Mesendoderm (in vitro differentiated cells): ENCODE results near the gene CDK13.
A peak's percentile ranks its signal among the peaks of the same experiment; 100 is the strongest.

Experiments
- DNase-seq: peaks from one replicate; pipeline ENCODE4 v3.0.0; 2013
- H2AK5ac ChIP-seq: 2 replicates; pipeline ENCODE4 v1.6.1; 2013; ENCODE audit warnings: low read length, inconsistent platforms
- H2BK120ac ChIP-seq: 2 replicates; pipeline ENCODE4 v1.6.1; 2013; ENCODE audit warnings: low read depth, mild to moderate bottlenecking, low read length, moderate library complexity, mixed read lengths
- H2BK15ac ChIP-seq: replicated peaks from 2 replicates; pipeline ENCODE4 v1.6.1; 2013; ENCODE audit warnings: low read depth, mild to moderate bottlenecking, moderate library complexity
- H2BK5ac ChIP-seq: 2 replicates; pipeline ENCODE4 v1.6.1; 2013; ENCODE audit warnings: low read length, inconsistent platforms
- H3K18ac ChIP-seq: 2 replicates; pipeline ENCODE4 v1.6.1; 2013; ENCODE audit warnings: mild to moderate bottlenecking, low read length, mixed read lengths
- H3K23ac ChIP-seq: one replicate; pipeline ENCODE4 v1.6.1; 2013; ENCODE audit warnings: low read length
- H3K27ac ChIP-seq: 2 replicates; pipeline ENCODE4 v1.5.1; 2013; ENCODE audit warnings: low read depth, mild to moderate bottlenecking, inconsistent platforms, low read length, moderate library complexity
- H3K27me3 ChIP-seq: 2 replicates; pipeline ENCODE4 v1.6.1; 2013; ENCODE audit warnings: low read length, control low read depth, mild to moderate bottlenecking, inconsistent platforms; ENCODE audit not compliant: insufficient read depth, poor library complexity
- H3K36me3 ChIP-seq: 2 replicates; pipeline ENCODE4 v1.6.1; 2013; ENCODE audit warnings: low read length, inconsistent platforms; ENCODE audit not compliant: control insufficient read depth, insufficient read depth
- H3K4ac ChIP-seq: one replicate; pipeline ENCODE4 v1.6.1; 2013; ENCODE audit warnings: low read depth, mild to moderate bottlenecking, low read length, moderate library complexity
- H3K4me1 ChIP-seq: 2 replicates; pipeline ENCODE4 v1.6.1; 2013; ENCODE audit warnings: low read depth, low read length, inconsistent platforms; ENCODE audit not compliant: control insufficient read depth
- H3K4me2 ChIP-seq: 2 replicates; pipeline ENCODE4 v1.6.1; 2013; ENCODE audit warnings: low read length
- H3K4me3 ChIP-seq: 2 replicates; pipeline ENCODE4 v1.5.1; 2013; ENCODE audit warnings: mild to moderate bottlenecking, low read length
- H3K56ac ChIP-seq: one replicate; pipeline ENCODE4 v1.6.1; 2013; ENCODE audit warnings: low read length
- H3K79me1 ChIP-seq: 2 replicates; pipeline ENCODE4 v1.6.1; 2013; ENCODE audit warnings: low read length, inconsistent platforms
- H3K79me2 ChIP-seq: 2 replicates; pipeline ENCODE4 v1.6.1; 2013; ENCODE audit warnings: mild to moderate bottlenecking, low read length; ENCODE audit not compliant: control insufficient read depth, insufficient read depth
- H3K9ac ChIP-seq: 2 replicates; pipeline ENCODE4 v1.6.1; 2013; ENCODE audit warnings: low read length, inconsistent platforms
- H4K5ac ChIP-seq: one replicate; pipeline ENCODE4 v1.6.1; 2013; ENCODE audit warnings: low read length
- H4K8ac ChIP-seq: one replicate; pipeline ENCODE4 v1.6.1; 2013; ENCODE audit warnings: low read depth, mild to moderate bottlenecking, control low read depth, low read length, moderate library complexity
- WGBS: extraction: QIAGEN DNeasy Blood & Tissue Kit; methylation state at CpG from one replicate; pipeline ENCODE4 v1.1.7; 2013; ENCODE audit warnings: low lambda C conversion rate, missing lambda C conversion rate; ENCODE audit not compliant: insufficient coverage; ENCODE audit errors: extremely low coverage; 5-methylcytosine and 5-hydroxymethylcytosine counted together

The CDK13 gene

DNA sequence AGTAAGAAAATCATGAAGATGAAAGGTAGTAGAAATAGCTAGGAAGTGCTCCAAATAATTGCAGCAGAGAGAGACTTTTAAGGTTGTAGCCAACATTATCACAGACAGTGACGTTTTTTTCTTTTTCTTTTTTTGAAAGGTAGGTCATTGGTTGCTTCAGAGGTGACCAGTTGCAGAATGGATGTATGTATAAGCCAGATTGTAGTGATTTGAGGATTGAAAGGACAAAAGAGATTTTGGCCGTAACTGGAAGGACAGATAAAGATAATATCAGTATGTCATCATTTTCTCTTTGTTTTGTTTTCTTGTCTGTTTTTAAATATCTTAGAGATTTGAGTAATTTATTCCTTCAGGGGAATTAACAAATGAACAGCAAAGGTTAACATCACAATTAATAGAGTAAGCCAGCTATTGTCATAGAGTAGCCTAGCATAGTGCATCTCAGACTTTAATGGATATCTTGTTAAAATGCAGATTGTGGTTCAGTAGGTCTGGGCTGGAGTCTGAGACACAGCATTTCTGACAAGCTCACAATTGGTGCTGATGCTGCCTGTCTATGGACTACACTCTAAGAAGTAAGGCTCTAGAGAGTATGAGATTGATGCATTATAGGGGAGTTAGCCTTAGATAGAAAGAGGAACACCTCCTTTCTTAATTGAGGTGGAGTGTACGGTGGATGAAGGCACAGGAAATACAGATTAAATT is 28.3 kb downstream of the CDK13 start:
- Histone ChIP-seq H2BK120ac (no peak overlapping the region), H3K79me1 (peaks cover 12% of the 10 kb centered on the region), H3K79me2 (peaks cover 46% of the 10 kb centered on the region), H3K4ac (no peak overlapping the region), H3K4me2 (no peak overlapping the region), H3K27me3 (no peaks in the 10 kb centered on the region), H3K4me3 (no peak overlapping the region), H3K27ac (no peak overlapping the region), H2AK5ac (no peak overlapping the region), H3K18ac (no peak overlapping the region), H3K36me3 (no peaks in the 10 kb centered on the region), H2BK15ac (no peak overlapping the region), H3K4me1 (peaks cover 4% of the 10 kb centered on the region), H3K9ac (no peak overlapping the region), H3K56ac (no peak overlapping the region), H4K5ac (no peak overlapping the region), H3K23ac (no peak overlapping the region), H2BK5ac (no peak overlapping the region), H4K8ac (no peak overlapping the region)
- no CpG with 5 or more reads among the region's 3 CpGs for WGBS
- no peak for DNase-seq

DNA sequence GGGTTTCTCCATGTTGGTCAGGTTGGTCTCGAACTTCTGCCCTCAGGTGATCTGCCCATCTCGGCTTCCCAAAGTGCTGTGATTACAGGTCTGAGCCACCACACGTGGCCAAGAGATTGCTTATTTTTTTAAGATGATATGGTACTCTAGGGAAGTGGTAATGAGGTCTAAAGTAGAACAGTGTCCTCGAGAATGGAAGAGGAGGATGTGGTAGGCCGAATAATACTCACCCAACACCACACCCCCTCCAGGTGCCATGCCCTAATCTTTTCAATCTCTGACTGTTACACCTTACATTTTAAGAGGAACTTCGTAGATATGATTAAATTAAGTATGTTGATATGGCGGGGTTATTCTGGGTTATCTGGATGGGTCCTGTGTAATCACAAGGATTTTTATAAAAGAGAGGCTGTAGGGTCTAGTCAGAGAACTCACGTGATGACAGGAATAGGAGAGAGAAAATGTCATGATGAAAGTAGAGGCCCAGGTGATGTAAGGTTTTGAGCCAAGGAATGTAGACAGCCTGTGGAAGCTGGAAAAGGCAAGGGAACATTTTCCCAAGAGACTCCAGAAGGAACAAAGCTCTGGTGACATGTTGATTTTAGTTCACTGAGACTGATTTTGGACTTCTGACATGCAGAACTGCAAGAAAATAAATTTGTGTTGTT is 29.5 kb downstream of the CDK13 start:
- Histone ChIP-seq H2BK5ac (no peak overlapping the region), H2BK15ac (no peak overlapping the region), H3K18ac (no peak overlapping the region), H4K5ac (no peak overlapping the region), H3K4ac (no peak overlapping the region), H3K27ac (no peak overlapping the region), H4K8ac (no peak overlapping the region), H3K36me3 (no peaks in the 10 kb centered on the region), H3K56ac (no peak overlapping the region), H3K79me2 (peaks cover 47% of the 10 kb centered on the region), H3K4me3 (no peak overlapping the region), H3K27me3 (no peaks in the 10 kb centered on the region), H3K4me2 (no peak overlapping the region), H3K23ac (no peak overlapping the region), H2BK120ac (no peak overlapping the region), H3K9ac (no peak overlapping the region), H3K79me1 (peaks cover 15% of the 10 kb centered on the region), H3K4me1 (peaks cover 4% of the 10 kb centered on the region), H2AK5ac (no peak overlapping the region)
- DNase-seq = peak; percentile 51
- no CpG with 5 or more reads among the region's 8 CpGs for WGBS

DNA sequence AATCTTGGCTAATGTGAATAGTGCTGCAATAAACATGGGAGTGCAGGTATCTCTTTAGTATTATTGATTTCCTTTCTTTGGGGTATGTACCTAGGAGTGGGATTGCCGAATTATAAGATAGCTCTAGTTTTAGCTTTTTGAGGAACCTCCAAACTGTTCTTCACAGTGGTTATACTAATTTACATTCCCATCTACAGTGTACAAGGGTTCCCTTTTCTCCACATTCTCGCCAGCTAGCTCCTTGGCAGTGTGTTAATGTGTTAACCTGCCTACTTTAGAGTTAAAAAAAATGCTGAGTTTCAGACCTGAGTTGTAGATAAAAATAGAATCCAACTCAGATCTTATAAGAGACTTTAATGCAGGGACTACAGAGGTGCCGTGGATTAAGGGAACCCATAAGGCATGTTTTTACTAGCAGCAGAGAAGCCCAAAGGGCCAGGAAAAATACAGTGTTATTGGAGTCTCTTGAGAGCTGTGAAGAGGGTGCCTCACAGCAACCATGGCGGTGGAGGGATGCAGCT is 35.4 kb downstream of the CDK13 start:
- Histone ChIP-seq H3K4me2 (no peak overlapping the region), H3K79me2 (peaks cover 31% of the 10 kb centered on the region), H3K4ac (no peak overlapping the region), H4K5ac (no peak overlapping the region), H2AK5ac (no peak overlapping the region), H3K27ac (no peak overlapping the region), H2BK15ac (no peak overlapping the region), H3K9ac (no peak overlapping the region), H3K56ac (no peak overlapping the region), H3K4me1 (peaks cover 5% of the 10 kb centered on the region), H2BK5ac (no peak overlapping the region), H2BK120ac (no peak overlapping the region), H3K36me3 (no peaks in the 10 kb centered on the region), H3K27me3 (no peaks in the 10 kb centered on the region), H3K23ac (no peak overlapping the region), H3K79me1 (peaks cover 13% of the 10 kb centered on the region), H4K8ac (no peak overlapping the region), H3K4me3 (no peak overlapping the region), H3K18ac (no peak overlapping the region)
- no CpG with 5 or more reads among the region's 4 CpGs for WGBS
- no peak for DNase-seq

DNA sequence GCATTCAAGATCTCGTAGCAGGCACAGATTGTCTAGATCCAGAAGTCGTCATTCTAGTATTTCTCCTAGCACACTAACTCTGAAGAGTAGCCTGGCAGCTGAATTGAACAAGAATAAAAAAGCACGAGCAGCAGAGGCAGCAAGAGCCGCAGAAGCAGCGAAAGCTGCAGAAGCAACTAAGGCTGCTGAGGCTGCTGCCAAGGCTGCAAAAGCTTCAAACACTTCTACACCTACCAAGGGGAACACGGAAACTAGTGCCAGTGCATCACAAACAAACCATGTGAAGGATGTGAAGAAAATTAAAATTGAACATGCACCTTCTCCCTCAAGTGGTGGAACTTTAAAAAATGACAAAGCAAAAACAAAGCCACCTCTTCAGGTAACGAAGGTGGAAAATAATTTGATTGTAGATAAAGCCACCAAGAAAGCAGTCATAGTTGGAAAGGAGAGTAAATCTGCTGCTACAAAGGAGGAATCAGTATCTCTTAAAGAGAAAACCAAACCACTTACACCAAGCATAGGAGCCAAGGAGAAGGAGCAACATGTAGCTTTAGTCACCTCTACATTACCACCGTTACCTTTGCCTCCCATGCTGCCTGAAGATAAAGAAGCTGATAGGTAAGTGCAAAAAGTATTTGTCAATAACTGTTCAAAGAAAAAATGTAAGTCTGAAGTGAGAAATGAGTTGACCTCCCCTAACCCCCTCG is 37.7 kb downstream of the CDK13 start:
- Histone ChIP-seq H3K4me2 (no peak overlapping the region), H4K5ac (no peak overlapping the region), H2BK120ac (no peak overlapping the region), H3K4me3 (no peak overlapping the region), H3K56ac (no peak overlapping the region), H2BK5ac (no peak overlapping the region), H3K27me3 (no peaks in the 10 kb centered on the region), H3K79me2 (peaks cover 26% of the 10 kb centered on the region), H3K23ac (no peak overlapping the region), H3K79me1 (peaks cover 14% of the 10 kb centered on the region), H3K9ac (no peak overlapping the region), H3K4ac (no peak overlapping the region), H4K8ac (no peak overlapping the region), H3K18ac (no peak overlapping the region), H3K4me1 (peaks cover 5% of the 10 kb centered on the region), H2BK15ac (no peak overlapping the region), H2AK5ac (no peak overlapping the region), H3K36me3 (no peaks in the 10 kb centered on the region), H3K27ac (no peak overlapping the region)
- no peak for DNase-seq
- WGBS = no CpG with 5 or more reads among the region's 9 CpGs

DNA sequence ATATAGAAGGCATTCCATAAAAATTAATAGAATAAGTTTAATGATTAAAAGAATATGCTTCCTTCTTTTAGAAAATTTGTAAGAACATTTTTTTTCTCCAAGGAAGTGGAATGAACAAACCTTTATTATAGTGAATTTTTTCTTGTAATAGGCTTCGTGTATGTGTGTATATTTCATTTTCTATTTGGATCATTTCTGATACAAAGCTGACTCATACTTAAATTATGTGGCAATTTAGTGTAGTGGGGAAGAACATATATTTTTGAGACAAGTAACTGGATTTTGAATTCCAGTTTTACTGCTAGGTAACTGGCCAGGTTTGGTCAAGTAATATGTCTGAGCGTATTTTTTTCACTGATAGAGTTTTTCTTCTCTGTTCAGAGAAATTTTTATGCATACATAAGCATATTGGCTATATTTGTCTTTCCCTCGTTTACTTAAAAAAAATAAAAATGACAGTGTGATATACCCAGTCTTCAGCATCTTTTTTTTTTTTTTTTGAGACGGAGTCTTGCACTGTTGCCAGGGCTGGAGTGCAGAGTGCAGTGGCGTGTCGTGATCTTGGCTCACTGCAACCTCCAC is 50.8 kb downstream of the CDK13 start:
- Histone ChIP-seq H3K27me3 (no peaks in the 10 kb centered on the region), H3K4me1 (no peaks in the 10 kb centered on the region), H2AK5ac (no peak overlapping the region), H2BK120ac (no peak overlapping the region), H3K9ac (no peak overlapping the region), H3K36me3 (no peaks in the 10 kb centered on the region), H3K23ac (no peak overlapping the region), H4K5ac (no peak overlapping the region), H3K18ac (no peak overlapping the region), H2BK5ac (no peak overlapping the region), H3K56ac (no peak overlapping the region), H4K8ac (no peak overlapping the region), H3K4ac (no peak overlapping the region), H3K4me3 (no peak overlapping the region), H3K79me2 (no peaks in the 10 kb centered on the region), H3K79me1 (peaks cover 1% of the 10 kb centered on the region), H3K4me2 (no peak overlapping the region), H2BK15ac (no peak overlapping the region), H3K27ac (no peak overlapping the region)
- no CpG with 5 or more reads among the region's 6 CpGs for WGBS
- no peak for DNase-seq
